ENCODE measurements around the gene PLCG2.
"Not testable (repeated sequence)": the region's sequence is repeated elsewhere in the genome, so short reads cannot be mapped to it uniquely, and the experiment has no call there.

PLCG2 gene

GRCh38 chr16:82006036-82006435 is 226.9 kb downstream of the PLCG2 start:
- Mint-ChIP-seq H3K4me1 (ENCODE audit: low read depth) (peaks cover 8% of the 10 kb centered on the region), H3K27ac (no peak overlapping the region), H3K9me3 (peaks cover 29% of the 10 kb centered on the region), H3K27me3 (ENCODE audit: low read depth) (no peaks in the 10 kb centered on the region), H3K36me3 (ENCODE audit: low read depth) (peaks cover 25% of the 10 kb centered on the region), H3K4me3 (no peak overlapping the region)

- H3K27ac Mint-ChIP-seq: no peak overlapping the region
- H3K36me3 Mint-ChIP-seq (ENCODE audit: low read depth): peaks cover 25% of the 10 kb centered on the region
- peaks cover 12% of the 10 kb centered on the region for H3K4me1 Mint-ChIP-seq (ENCODE audit: low read depth)
- H3K9me3 Mint-ChIP-seq: peaks cover 32% of the 10 kb centered on the region
- no peak overlapping the region for H3K4me3 Mint-ChIP-seq
- no peaks in the 10 kb centered on the region for H3K27me3 Mint-ChIP-seq (ENCODE audit: low read depth)
Measured at GRCh38 chr16:82007189-82007588, 228.1 kb downstream of the PLCG2 start.

GRCh38 chr16:82008957-82009592 is 230.0 kb downstream of the PLCG2 start:
- Mint-ChIP-seq H3K9me3 (peaks cover 32% of the 10 kb centered on the region), H3K27ac (no peak overlapping the region), H3K4me3 (no peak overlapping the region), H3K27me3 (ENCODE audit: low read depth) (peaks cover 5% of the 10 kb centered on the region), H3K36me3 (ENCODE audit: low read depth) (peaks cover 22% of the 10 kb centered on the region), H3K4me1 (ENCODE audit: low read depth) (peaks cover 12% of the 10 kb centered on the region)

- Mint-ChIP-seq H3K36me3 (ENCODE audit: low read depth) (peaks cover 22% of the 10 kb centered on the region), H3K4me1 (ENCODE audit: low read depth) (peaks cover 12% of the 10 kb centered on the region)
Measured at GRCh38 chr16:82009789-82010188, 230.7 kb downstream of the PLCG2 start.

GRCh38 chr16:82010649-82011048 is 231.6 kb downstream of the PLCG2 start:
- Mint-ChIP-seq H3K4me3 (peak overlapping the region; percentile 84), H3K4me1 (ENCODE audit: low read depth) (peaks cover 12% of the 10 kb centered on the region), H3K27me3 (ENCODE audit: low read depth) (peaks cover 5% of the 10 kb centered on the region)

More at GRCh38 chr16:82009789-82010188, 230.7 kb downstream of the PLCG2 start:
- H3K27me3 Mint-ChIP-seq (ENCODE audit: low read depth); H3K4me3 Mint-ChIP-seq; H3K27ac Mint-ChIP-seq: not testable (repeated sequence)
- H3K9me3 Mint-ChIP-seq: peaks cover 32% of the 10 kb centered on the region

GRCh38 chr16:82011199-82011641 is 232.1 kb downstream of the PLCG2 start, which contains the start of gene SDR42E1:
Gene SDR42E1, minus strand, starts transcription at chr16:82011470. Its CDS starts 10,612 bp downstream, at chr16:82000858.
- Mint-ChIP-seq H3K27ac (peak within 1 kb of the TSS; percentile 52), H3K4me1 (ENCODE audit: low read depth) (peaks cover 12% of the 10 kb centered on the region), H3K36me3 (ENCODE audit: low read depth) (peaks cover 22% of the 10 kb centered on the region), H3K9me3 (peaks cover 32% of the 10 kb centered on the region), H3K4me3 (peak within 1 kb of the TSS; percentile 84), H3K27me3 (ENCODE audit: low read depth) (peaks cover 8% of the 10 kb centered on the region)

More at GRCh38 chr16:82010649-82011048, 231.6 kb downstream of the PLCG2 start:
- H3K27ac Mint-ChIP-seq: no peak overlapping the region
- H3K36me3 Mint-ChIP-seq (ENCODE audit: low read depth): peaks cover 22% of the 10 kb centered on the region
- H3K9me3 Mint-ChIP-seq: peaks cover 32% of the 10 kb centered on the region
